Endodermal cell (in vitro differentiated cells): Measurements from ENCODE around the gene CFAP61. TPM values are rescaled to one million over a fixed set of nuclear protein-coding genes. Genes with fewer than 3 reads are reported as not detected.

Experiments
- DNase-seq: peaks from one replicate; pipeline ENCODE4 v3.0.0-alpha.2; 2017
- H3K27ac ChIP-seq: 2 replicates; pipeline ENCODE4 v1.5.1; 2013; ENCODE audit warnings: mild to moderate bottlenecking, low read depth, low read length, moderate library complexity
- H3K27me3 ChIP-seq: 2 replicates; pipeline ENCODE4 v1.6.1; 2013; ENCODE audit warnings: mild to moderate bottlenecking, low read length, moderate library complexity; ENCODE audit not compliant: insufficient read depth, control insufficient read depth, poor library complexity, severe bottlenecking
- H3K36me3 ChIP-seq: 2 replicates; pipeline ENCODE4 v1.7.0; 2013; ENCODE audit warnings: mild to moderate bottlenecking, low read length, moderate library complexity; ENCODE audit not compliant: control insufficient read depth, insufficient read depth
- H3K4me1 ChIP-seq: one replicate; pipeline ENCODE4 v1.7.0; 2013; ENCODE audit warnings: low read length; ENCODE audit not compliant: control insufficient read depth, insufficient read depth
- H3K4me3 ChIP-seq: 2 replicates; pipeline ENCODE4 v1.5.1; 2013; ENCODE audit warnings: mild to moderate bottlenecking, low read length, moderate library complexity
- H3K9ac ChIP-seq: 2 replicates; pipeline ENCODE4 v1.6.1; 2013; ENCODE audit warnings: mild to moderate bottlenecking, low read length, moderate library complexity; ENCODE audit not compliant: poor library complexity, severe bottlenecking; ENCODE audit errors: extremely low read depth
- H3K9me3 ChIP-seq: 2 replicates; pipeline ENCODE4 v1.6.1; 2013; ENCODE audit warnings: mild to moderate bottlenecking, low read length, moderate library complexity; ENCODE audit not compliant: control insufficient read depth
- H3K27ac Mint-ChIP-seq: 2 replicates; pipeline ENCODE4 v1.8.0; 2020; ENCODE audit warnings: mixed read lengths
- H3K27me3 Mint-ChIP-seq: 2 replicates; pipeline ENCODE4 v1.8.0; 2021; ENCODE audit warnings: mild to moderate bottlenecking, mixed read lengths; ENCODE audit not compliant: insufficient read depth
- H3K36me3 Mint-ChIP-seq: 2 replicates; pipeline ENCODE4 v1.8.0; 2020; ENCODE audit warnings: low read depth, mixed read lengths
- H3K4me1 Mint-ChIP-seq: 2 replicates; pipeline ENCODE4 v1.8.0; 2020; ENCODE audit warnings: mixed read lengths
- H3K4me3 Mint-ChIP-seq: 2 replicates; pipeline ENCODE4 v1.8.0; 2020; ENCODE audit warnings: mild to moderate bottlenecking, moderate library complexity, mixed read lengths
- H3K9me3 Mint-ChIP-seq: 2 replicates; pipeline ENCODE4 v1.8.0; 2020; ENCODE audit warnings: mild to moderate bottlenecking, mixed read lengths
- WGBS, 2 experiments: methylation state at CpG; one replicate each; pipeline versions ENCODE4 v1.1.5 to v1.1.7; 2013; ENCODE audit warnings: missing lambda C conversion rate in 2 of 2, mixed read lengths in 1 of 2; ENCODE audit not compliant: insufficient coverage in 1 of 2, insufficient read length in 1 of 2; 5-methylcytosine and 5-hydroxymethylcytosine counted together
- total RNA-seq, 2 donors: library from RNA; stranded (reverse); fragmentation: NEBNext Ultra II Directional in 1 of 2; extraction: Animal tissue kit (Norgen Biotek cat#: 25700) in 1 of 2; gene quantifications; 2 replicates in 1 of 2; 3 replicates in 1 of 2; pipeline ENCODE4 v1.2.1, GENCODE V29; 2021
- TF ChIP-seq, protein P1 (sequence below): fragments of 200-600 bp; sonication (generic); conservative IDR thresholded peaks from 2 replicates; pipeline ENCODE4 v1.5.0; 2021; ENCODE audit warnings: antibody characterized with exemption, mild to moderate bottlenecking

Gene CFAP61
- total RNA-seq, 2 donors from 2014 or later: 0.64 to 0.73 TPM

DNA sequence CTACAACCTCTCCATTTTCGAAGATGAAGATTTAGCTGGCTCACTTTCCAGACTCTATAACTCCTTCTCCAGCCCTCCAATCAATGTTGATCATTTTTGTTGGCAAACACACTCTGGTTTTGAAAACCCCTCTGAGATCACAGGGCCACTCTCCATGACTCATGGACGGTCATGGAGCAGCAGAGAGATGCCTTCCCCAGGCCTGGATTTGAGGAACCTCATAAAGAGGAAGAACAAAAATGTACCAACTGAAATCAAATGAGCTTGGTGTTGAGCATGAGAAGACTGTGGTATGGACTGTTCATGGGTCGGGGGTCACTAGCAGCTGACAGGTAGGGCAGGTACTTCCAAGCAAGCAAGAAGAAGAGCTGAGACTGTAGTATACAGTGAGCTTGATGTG lies 202.8 kb downstream of the CFAP61 start:
- peaks cover 13% of the 10 kb centered on the region for H3K27me3 Mint-ChIP-seq
- Histone ChIP-seq H3K9ac (no peak overlapping the region), H3K36me3 (no peaks in the 10 kb centered on the region), H3K9me3 (no peaks in the 10 kb centered on the region), H3K27ac (no peak overlapping the region), H3K4me1 (no peaks in the 10 kb centered on the region), H3K27me3 (peaks cover 32% of the 10 kb centered on the region), H3K4me3 (no peak overlapping the region)
- no peak overlapping the region for H3K27ac Mint-ChIP-seq
- H3K4me3 Mint-ChIP-seq: no peak overlapping the region
- H3K4me1 Mint-ChIP-seq: no peaks in the 10 kb centered on the region
- H3K36me3 Mint-ChIP-seq: no peaks in the 10 kb centered on the region
- DNase-seq: no peak
- TF ChIP-seq, protein P1, sequence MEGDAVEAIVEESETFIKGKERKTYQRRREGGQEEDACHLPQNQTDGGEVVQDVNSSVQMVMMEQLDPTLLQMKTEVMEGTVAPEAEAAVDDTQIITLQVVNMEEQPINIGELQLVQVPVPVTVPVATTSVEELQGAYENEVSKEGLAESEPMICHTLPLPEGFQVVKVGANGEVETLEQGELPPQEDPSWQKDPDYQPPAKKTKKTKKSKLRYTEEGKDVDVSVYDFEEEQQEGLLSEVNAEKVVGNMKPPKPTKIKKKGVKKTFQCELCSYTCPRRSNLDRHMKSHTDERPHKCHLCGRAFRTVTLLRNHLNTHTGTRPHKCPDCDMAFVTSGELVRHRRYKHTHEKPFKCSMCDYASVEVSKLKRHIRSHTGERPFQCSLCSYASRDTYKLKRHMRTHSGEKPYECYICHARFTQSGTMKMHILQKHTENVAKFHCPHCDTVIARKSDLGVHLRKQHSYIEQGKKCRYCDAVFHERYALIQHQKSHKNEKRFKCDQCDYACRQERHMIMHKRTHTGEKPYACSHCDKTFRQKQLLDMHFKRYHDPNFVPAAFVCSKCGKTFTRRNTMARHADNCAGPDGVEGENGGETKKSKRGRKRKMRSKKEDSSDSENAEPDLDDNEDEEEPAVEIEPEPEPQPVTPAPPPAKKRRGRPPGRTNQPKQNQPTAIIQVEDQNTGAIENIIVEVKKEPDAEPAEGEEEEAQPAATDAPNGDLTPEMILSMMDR: no peak
- no peaks in the 10 kb centered on the region for H3K9me3 Mint-ChIP-seq
- 88 to 91% methylated on average over 1 to 3 of the region's 3 CpGs for WGBS, 2 experiments

DNA sequence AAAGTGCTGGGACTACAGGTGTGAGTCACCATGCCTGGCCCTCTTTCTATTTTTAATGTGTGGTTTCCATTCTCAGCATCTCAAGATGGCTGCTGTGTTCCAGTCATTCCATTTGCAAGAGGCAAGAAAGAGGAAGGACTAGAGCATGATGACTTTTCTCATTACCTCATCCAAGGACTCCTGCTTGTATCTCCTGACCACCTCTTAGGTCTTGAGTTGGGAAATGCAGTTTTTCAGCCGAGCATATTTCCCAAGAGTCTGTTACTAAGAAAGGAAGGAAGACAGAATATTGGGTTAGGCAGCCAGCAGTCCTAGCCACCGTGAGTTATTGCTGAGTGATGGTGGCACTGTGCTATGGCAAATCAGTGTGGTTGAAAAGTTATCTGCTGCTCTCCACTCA lies 207.2 kb downstream of the CFAP61 start:
- no peaks in the 10 kb centered on the region for H3K9me3 Mint-ChIP-seq
- H3K27me3 Mint-ChIP-seq: peaks cover 14% of the 10 kb centered on the region
- H3K27ac Mint-ChIP-seq: no peak overlapping the region
- Histone ChIP-seq H3K27me3 (peaks cover 42% of the 10 kb centered on the region), H3K4me1 (no peaks in the 10 kb centered on the region), H3K9ac (no peak overlapping the region), H3K36me3 (no peaks in the 10 kb centered on the region), H3K27ac (no peak overlapping the region), H3K9me3 (no peaks in the 10 kb centered on the region), H3K4me3 (no peak overlapping the region)
- no peak for DNase-seq
- WGBS, 2 experiments: 88 to 100% methylated on average over 1 to 2 of the region's 2 CpGs
- no peaks in the 10 kb centered on the region for H3K36me3 Mint-ChIP-seq
- H3K4me1 Mint-ChIP-seq: no peaks in the 10 kb centered on the region
- no peak overlapping the region for H3K4me3 Mint-ChIP-seq
- TF ChIP-seq, protein P1: no peak

- no peaks in the 10 kb centered on the region for H3K36me3 ChIP-seq
- no peak overlapping the region for H3K27ac Mint-ChIP-seq
- TF ChIP-seq, protein P1: no peak
- H3K27ac ChIP-seq: no peak overlapping the region
- H3K36me3 Mint-ChIP-seq: no peaks in the 10 kb centered on the region
- peaks cover 27% of the 10 kb centered on the region for H3K27me3 ChIP-seq
- no peaks in the 10 kb centered on the region for H3K9me3 Mint-ChIP-seq
- H3K4me3 ChIP-seq: no peak overlapping the region
- no peak overlapping the region for H3K9ac ChIP-seq
- peaks cover 14% of the 10 kb centered on the region for H3K27me3 Mint-ChIP-seq
- 94 to 100% methylated on average over 1 of the region's 1 CpG for WGBS, 2 experiments
- no peak for DNase-seq
- no peaks in the 10 kb centered on the region for H3K4me1 Mint-ChIP-seq
- H3K9me3 ChIP-seq: no peaks in the 10 kb centered on the region
- H3K4me3 Mint-ChIP-seq: no peak overlapping the region
- H3K4me1 ChIP-seq: no peaks in the 10 kb centered on the region
These were observed 208.8 kb downstream of the CFAP61 start for GRCh38 chr20:20261159-20261558.
